PC-3 (cell line): ENCODE measurements around the gene MCOLN2.

ENCODE experiments used
- EZH2 ChIP-seq: fragments of 300-600 bp; sonication (generic); IDR thresholded peaks from one replicate; pipeline ENCODE4 v1.6.1; 2017; ENCODE audit warnings: antibody characterized with exemption, mild to moderate bottlenecking, low read length; ENCODE audit not compliant: unreplicated experiment
- EZH2phosphoT487 ChIP-seq: fragments of 300-600 bp; sonication (generic); IDR thresholded peaks from 2 replicates; pipeline ENCODE4 v1.6.1; 2018; ENCODE audit warnings: mild to moderate bottlenecking, antibody characterized with exemption, low read length, borderline replicate concordance
- TF ChIP-seq, protein P1 (sequence below): fragments of 300-600 bp; sonication (generic); conservative IDR thresholded peaks from 2 replicates; pipeline ENCODE4 v1.5.1; 2017; ENCODE audit warnings: antibody characterized with exemption, low read depth, mild to moderate bottlenecking, low read length

DNA sequence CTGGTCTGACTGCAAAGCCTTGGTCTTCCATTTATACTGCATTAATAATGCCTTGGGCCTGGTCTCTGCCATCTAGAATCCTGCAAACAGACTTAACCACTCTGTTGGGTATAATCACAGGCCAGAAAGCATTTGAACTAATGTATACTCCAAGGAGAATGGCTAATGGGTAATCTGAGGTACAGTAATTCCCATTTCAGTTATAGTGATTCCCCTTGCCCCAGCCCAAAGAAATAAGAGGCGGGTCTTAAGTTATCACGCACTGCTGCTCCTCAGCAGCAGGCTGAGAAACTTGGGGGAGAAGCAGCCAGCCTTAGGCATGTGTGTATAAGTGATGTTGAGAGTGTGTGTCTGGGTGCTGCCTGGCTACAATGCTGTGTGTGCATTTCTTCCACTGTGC is 106.3 kb downstream of the MCOLN2 start:
- TF ChIP-seq, protein P1, sequence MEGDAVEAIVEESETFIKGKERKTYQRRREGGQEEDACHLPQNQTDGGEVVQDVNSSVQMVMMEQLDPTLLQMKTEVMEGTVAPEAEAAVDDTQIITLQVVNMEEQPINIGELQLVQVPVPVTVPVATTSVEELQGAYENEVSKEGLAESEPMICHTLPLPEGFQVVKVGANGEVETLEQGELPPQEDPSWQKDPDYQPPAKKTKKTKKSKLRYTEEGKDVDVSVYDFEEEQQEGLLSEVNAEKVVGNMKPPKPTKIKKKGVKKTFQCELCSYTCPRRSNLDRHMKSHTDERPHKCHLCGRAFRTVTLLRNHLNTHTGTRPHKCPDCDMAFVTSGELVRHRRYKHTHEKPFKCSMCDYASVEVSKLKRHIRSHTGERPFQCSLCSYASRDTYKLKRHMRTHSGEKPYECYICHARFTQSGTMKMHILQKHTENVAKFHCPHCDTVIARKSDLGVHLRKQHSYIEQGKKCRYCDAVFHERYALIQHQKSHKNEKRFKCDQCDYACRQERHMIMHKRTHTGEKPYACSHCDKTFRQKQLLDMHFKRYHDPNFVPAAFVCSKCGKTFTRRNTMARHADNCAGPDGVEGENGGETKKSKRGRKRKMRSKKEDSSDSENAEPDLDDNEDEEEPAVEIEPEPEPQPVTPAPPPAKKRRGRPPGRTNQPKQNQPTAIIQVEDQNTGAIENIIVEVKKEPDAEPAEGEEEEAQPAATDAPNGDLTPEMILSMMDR: no peak
- no peak for TF ChIP-seq EZH2phosphoT487
- TF ChIP-seq EZH2: no peak
